Osteoblast (primary cell): ENCODE measurements around the gene OASL. TPM values are rescaled to one million over a fixed set of nuclear protein-coding genes. Genes with fewer than 3 reads are reported as not detected.

ENCODE experiments used
- DNase-seq: peaks from one replicate; pipeline ENCODE4 v3.0.0; 2011; ENCODE audit warnings: low spot score, mixed read lengths; ENCODE audit not compliant: insufficient read length; ENCODE audit errors: missing footprints
- H2AFZ ChIP-seq: 2 replicates; pipeline ENCODE4 v1.6.0; 2011; ENCODE audit warnings: mild to moderate bottlenecking, low read length
- H3K27ac ChIP-seq: 2 replicates; pipeline ENCODE4 v1.5.1; 2011; ENCODE audit warnings: mild to moderate bottlenecking, low read depth, low read length, moderate library complexity
- H3K27me3 ChIP-seq: 2 replicates; pipeline ENCODE4 v1.6.0; 2012; ENCODE audit warnings: mild to moderate bottlenecking, control low read depth, inconsistent platforms, low read length, moderate library complexity; ENCODE audit not compliant: insufficient read depth
- H3K36me3 ChIP-seq: 2 replicates; pipeline ENCODE4 v1.5.1; 2011; ENCODE audit warnings: mild to moderate bottlenecking, low read length, control low read depth, moderate library complexity; ENCODE audit not compliant: insufficient read depth
- H3K4me1 ChIP-seq: 2 replicates; pipeline ENCODE4 v1.5.1; 2011; ENCODE audit warnings: mild to moderate bottlenecking, low read length, control low read depth, moderate library complexity; ENCODE audit not compliant: insufficient read depth
- H3K4me2 ChIP-seq: 2 replicates; pipeline ENCODE4 v1.6.0; 2011; ENCODE audit warnings: mild to moderate bottlenecking, low read length; ENCODE audit not compliant: insufficient read depth
- H3K4me3 ChIP-seq: fragments of 200-600 bp; sonication (generic); 3 replicates; pipeline ENCODE4 v1.5.1; 2012; ENCODE audit warnings: mild to moderate bottlenecking, low read length, inconsistent platforms; ENCODE audit not compliant: insufficient read depth
- H3K79me2 ChIP-seq: 2 replicates; pipeline ENCODE4 v1.6.0; 2012; ENCODE audit warnings: mild to moderate bottlenecking, low read length, control low read depth, inconsistent platforms; ENCODE audit not compliant: insufficient read depth
- H3K9me3 ChIP-seq: 2 replicates; pipeline ENCODE4 v1.5.1; 2011; ENCODE audit warnings: low read depth, low read length, control low read depth
- H4K20me1 ChIP-seq: 2 replicates; pipeline ENCODE4 v1.6.0; 2012; ENCODE audit warnings: mild to moderate bottlenecking, low read length, control low read depth; ENCODE audit not compliant: insufficient read depth
- total RNA-seq: library from RNA; depleted of rRNA; stranded (reverse); fragments of >200 nt; gene quantifications from 2 replicates; pipeline ENCODE4 v1.2.3, GENCODE V29; 2012
- TF ChIP-seq, protein P1 (sequence below): IDR thresholded peaks from 2 replicates; pipeline ENCODE4 v1.5.1; 2011; ENCODE audit warnings: mild to moderate bottlenecking, low read depth, low read length, moderate library complexity; ENCODE audit errors: extremely low read depth

OASL gene
- total RNA-seq, 1 donor = 0.72 TPM

DNA sequence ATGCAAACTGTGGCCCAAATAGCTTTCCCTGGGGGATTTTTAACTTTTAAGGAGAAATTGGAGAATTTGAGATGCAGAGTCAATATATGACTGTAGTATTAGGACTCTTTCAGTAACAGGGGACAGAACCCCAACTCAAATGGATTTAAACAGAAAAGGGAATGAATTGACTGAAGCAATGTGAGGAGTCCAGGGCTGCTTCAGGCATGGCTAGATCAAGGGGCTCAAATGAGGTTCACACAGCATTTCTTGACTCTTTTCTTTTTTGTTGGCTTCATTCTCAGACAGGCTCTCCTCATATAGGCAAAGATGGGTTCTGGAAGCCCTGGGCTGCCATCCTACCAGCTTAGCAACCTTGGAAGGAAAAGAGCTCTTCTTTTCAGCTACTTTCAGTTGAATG lies 47.1 kb downstream of the OASL start:
- H3K27me3 ChIP-seq = peaks cover 18% of the 10 kb centered on the region
- no peaks in the 10 kb centered on the region for H3K36me3 ChIP-seq
- H3K4me2 ChIP-seq = no peak overlapping the region
- no peak overlapping the region for H3K27ac ChIP-seq
- TF ChIP-seq, protein P1, sequence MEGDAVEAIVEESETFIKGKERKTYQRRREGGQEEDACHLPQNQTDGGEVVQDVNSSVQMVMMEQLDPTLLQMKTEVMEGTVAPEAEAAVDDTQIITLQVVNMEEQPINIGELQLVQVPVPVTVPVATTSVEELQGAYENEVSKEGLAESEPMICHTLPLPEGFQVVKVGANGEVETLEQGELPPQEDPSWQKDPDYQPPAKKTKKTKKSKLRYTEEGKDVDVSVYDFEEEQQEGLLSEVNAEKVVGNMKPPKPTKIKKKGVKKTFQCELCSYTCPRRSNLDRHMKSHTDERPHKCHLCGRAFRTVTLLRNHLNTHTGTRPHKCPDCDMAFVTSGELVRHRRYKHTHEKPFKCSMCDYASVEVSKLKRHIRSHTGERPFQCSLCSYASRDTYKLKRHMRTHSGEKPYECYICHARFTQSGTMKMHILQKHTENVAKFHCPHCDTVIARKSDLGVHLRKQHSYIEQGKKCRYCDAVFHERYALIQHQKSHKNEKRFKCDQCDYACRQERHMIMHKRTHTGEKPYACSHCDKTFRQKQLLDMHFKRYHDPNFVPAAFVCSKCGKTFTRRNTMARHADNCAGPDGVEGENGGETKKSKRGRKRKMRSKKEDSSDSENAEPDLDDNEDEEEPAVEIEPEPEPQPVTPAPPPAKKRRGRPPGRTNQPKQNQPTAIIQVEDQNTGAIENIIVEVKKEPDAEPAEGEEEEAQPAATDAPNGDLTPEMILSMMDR = no peak
- no peaks in the 10 kb centered on the region for H4K20me1 ChIP-seq
- H3K4me1 ChIP-seq = no peaks in the 10 kb centered on the region
- DNase-seq = no peak
- H3K4me3 ChIP-seq = no peak overlapping the region
- H3K9me3 ChIP-seq = no peaks in the 10 kb centered on the region
- H3K79me2 ChIP-seq = no peaks in the 10 kb centered on the region
- no peak overlapping the region for H2AFZ ChIP-seq

DNA sequence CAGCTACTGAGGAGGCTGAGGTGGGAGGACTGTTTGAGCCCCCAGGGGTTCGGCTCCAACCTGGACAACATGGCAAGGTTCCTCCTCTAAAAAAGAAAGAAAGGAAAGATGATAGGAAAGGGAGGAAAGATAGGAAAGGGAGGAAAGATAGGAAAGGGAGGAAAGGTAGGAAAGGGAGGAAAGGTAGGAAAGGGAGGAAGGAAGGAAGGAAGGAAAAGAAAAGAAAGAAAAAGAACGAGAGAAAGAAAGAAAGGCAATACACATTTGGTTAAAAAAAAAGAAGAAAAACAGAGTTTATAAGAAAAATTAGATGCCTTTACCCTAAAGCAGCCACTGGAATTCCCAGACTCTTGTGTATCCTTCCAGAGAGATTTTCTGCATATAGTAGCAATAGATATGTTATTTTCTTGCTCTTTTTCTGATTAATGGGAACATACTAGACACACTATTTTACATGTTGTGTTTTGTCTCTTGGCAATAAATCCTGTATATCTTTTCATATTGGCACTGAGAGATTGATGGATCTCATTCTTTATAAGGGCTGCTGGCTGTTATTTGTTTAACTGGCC lies 48.5 kb downstream of the OASL start:
- H3K27me3 ChIP-seq = peaks cover 18% of the 10 kb centered on the region
- H4K20me1 ChIP-seq = no peaks in the 10 kb centered on the region
- no peak overlapping the region for H3K4me2 ChIP-seq
- no peak overlapping the region for H3K27ac ChIP-seq
- H3K36me3 ChIP-seq = no peaks in the 10 kb centered on the region
- H3K9me3 ChIP-seq = no peaks in the 10 kb centered on the region
- TF ChIP-seq, protein P1 = no peak
- no peak overlapping the region for H3K4me3 ChIP-seq
- H3K79me2 ChIP-seq = no peaks in the 10 kb centered on the region
- H3K4me1 ChIP-seq = no peaks in the 10 kb centered on the region
- DNase-seq = no peak
- no peak overlapping the region for H2AFZ ChIP-seq

DNA sequence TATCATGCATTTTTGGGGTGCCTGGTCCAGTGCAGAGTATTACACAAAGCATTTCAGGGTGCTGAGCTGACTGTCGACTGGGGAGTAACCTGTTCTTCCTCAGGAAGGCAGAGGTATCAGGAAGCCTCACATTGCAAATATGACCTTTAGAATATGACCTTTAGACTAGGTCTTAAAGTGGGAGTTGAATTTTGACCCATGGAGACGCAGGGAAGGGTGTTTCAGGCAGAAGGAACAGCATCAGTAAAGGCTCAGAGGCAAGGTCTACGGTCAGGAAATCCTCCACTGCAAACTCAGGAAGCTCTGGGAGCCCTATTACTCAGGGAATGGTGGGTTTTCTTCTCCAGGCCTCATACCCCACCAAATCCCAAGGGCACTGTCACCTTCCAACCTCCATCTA lies 49.4 kb downstream of the OASL start:
- H3K79me2 ChIP-seq = no peaks in the 10 kb centered on the region
- H4K20me1 ChIP-seq = no peaks in the 10 kb centered on the region
- H3K36me3 ChIP-seq = no peaks in the 10 kb centered on the region
- no peak for DNase-seq
- no peak overlapping the region for H3K27ac ChIP-seq
- H3K4me1 ChIP-seq = no peaks in the 10 kb centered on the region
- TF ChIP-seq, protein P1 = no peak
- no peak overlapping the region for H3K4me3 ChIP-seq
- H3K9me3 ChIP-seq = no peaks in the 10 kb centered on the region
- H3K4me2 ChIP-seq = no peak overlapping the region
- peaks cover 14% of the 10 kb centered on the region for H3K27me3 ChIP-seq
- H2AFZ ChIP-seq = no peak overlapping the region

DNA sequence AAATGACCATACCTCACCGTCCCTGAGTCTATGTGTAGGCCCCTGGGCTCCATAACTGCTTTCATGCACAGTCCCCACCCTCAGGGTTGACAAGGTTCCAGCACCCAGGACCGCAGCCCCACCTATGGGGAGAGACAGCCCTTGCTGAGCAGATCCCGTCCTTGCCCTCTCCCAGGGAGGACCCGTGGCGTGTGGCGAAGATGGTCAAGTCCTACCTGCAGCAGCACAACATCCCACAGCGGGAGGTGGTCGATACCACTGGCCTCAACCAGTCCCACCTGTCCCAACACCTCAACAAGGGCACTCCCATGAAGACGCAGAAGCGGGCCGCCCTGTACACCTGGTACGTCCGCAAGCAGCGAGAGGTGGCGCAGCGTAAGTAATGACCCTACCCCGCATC lies 50.4 kb downstream of the OASL start:
- no peak for DNase-seq
- no peaks in the 10 kb centered on the region for H4K20me1 ChIP-seq
- H3K9me3 ChIP-seq = no peaks in the 10 kb centered on the region
- no peak overlapping the region for H3K27ac ChIP-seq
- peaks cover 6% of the 10 kb centered on the region for H3K27me3 ChIP-seq
- TF ChIP-seq, protein P1 = no peak
- H3K36me3 ChIP-seq = no peaks in the 10 kb centered on the region
- no peak overlapping the region for H2AFZ ChIP-seq
- H3K4me3 ChIP-seq = no peak overlapping the region
- no peak overlapping the region for H3K4me2 ChIP-seq
- no peaks in the 10 kb centered on the region for H3K4me1 ChIP-seq
- no peaks in the 10 kb centered on the region for H3K79me2 ChIP-seq
